ENCODE results near the gene KRTAP2-3. TPM values are rescaled to one million over a fixed set of nuclear protein-coding genes. Genes with fewer than 3 reads are reported as not detected.

KRTAP2-3 gene
- total RNA-seq, 1 experiment from 2014 or later = not detected

DNA sequence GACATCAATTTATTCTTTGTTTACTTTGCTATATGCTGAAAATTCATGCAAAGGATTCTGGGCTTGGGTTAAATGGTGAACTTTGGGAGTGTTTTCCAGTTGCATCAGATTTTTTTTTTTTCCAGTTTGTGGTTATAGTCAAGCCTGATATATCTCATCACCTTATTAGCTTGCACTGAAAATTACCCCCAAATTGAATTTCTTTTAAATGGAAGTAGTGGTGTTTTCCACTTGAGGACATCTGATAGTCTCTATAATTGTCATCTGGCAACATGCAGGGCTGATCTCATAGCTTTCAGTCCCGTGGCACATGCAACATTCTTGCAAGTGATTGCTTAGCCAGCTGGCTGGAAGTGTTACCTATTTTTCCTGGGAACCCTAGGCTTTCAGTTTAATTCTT is 46.3 kb downstream of the KRTAP2-3 start:
- Histone ChIP-seq H2AFZ (ENCODE audit: low read length) (no peak overlapping the region), H4K20me1 (ENCODE audit: insufficient read depth, low read depth, low read length) (no peaks in the 10 kb centered on the region), H3K9me2 (replicated peaks; ENCODE audit: insufficient read depth, low read length) (no peaks in the 10 kb centered on the region), H3K9ac (ENCODE audit: low read length) (no peak overlapping the region), H3K79me2 (ENCODE audit: low read length) (no peaks in the 10 kb centered on the region), H3K27ac (ENCODE audit: low read length) (no peak overlapping the region), H3K4me1 (ENCODE audit: low read length) (no peaks in the 10 kb centered on the region), H3K36me3 (ENCODE audit: insufficient read depth, low read length) (no peaks in the 10 kb centered on the region), H3K9me3 (ENCODE audit: low read length) (no peaks in the 10 kb centered on the region), H3K27me3 (ENCODE audit: low read length) (no peaks in the 10 kb centered on the region), H3K4me3 (ENCODE audit: low read length) (no peak overlapping the region), H3K4me2 (ENCODE audit: low read depth, low read length, poor library complexity, severe bottlenecking) (no peak overlapping the region)
- DNase-seq = no peak

- Histone ChIP-seq H2AFZ (ENCODE audit: low read length) (no peak overlapping the region), H3K27me3 (ENCODE audit: low read length) (no peaks in the 10 kb centered on the region), H3K4me1 (ENCODE audit: low read length) (no peaks in the 10 kb centered on the region), H3K36me3 (ENCODE audit: insufficient read depth, low read length) (no peaks in the 10 kb centered on the region), H3K9me2 (replicated peaks; ENCODE audit: insufficient read depth, low read length) (no peaks in the 10 kb centered on the region), H3K9me3 (ENCODE audit: low read length) (no peaks in the 10 kb centered on the region), H3K9ac (ENCODE audit: low read length) (no peak overlapping the region), H3K27ac (ENCODE audit: low read length) (no peak overlapping the region), H4K20me1 (ENCODE audit: insufficient read depth, low read depth, low read length) (no peaks in the 10 kb centered on the region), H3K79me2 (ENCODE audit: low read length) (no peaks in the 10 kb centered on the region), H3K4me3 (ENCODE audit: low read length) (no peak overlapping the region), H3K4me2 (ENCODE audit: low read depth, low read length, poor library complexity, severe bottlenecking) (no peak overlapping the region)
- DNase-seq = no peak
Observed at GRCh38 chr17:41013181-41013580, 46.7 kb downstream of the KRTAP2-3 start.

GRCh38 chr17:41012326-41013120 is 47.4 kb downstream of the KRTAP2-3 start:
- H2AFZ ChIP-seq (ENCODE audit: low read length) = no peak overlapping the region
- H3K36me3 ChIP-seq (ENCODE audit: insufficient read depth, low read length) = no peaks in the 10 kb centered on the region
- H3K4me1 ChIP-seq (ENCODE audit: low read length) = no peaks in the 10 kb centered on the region
- no peak overlapping the region for H3K27ac ChIP-seq (ENCODE audit: low read length)
- H3K9ac ChIP-seq (ENCODE audit: low read length) = no peak overlapping the region
- H3K4me2 ChIP-seq (ENCODE audit: low read depth, low read length, poor library complexity, severe bottlenecking) = no peak overlapping the region
- no peaks in the 10 kb centered on the region for H4K20me1 ChIP-seq (ENCODE audit: insufficient read depth, low read depth, low read length)
- no peaks in the 10 kb centered on the region for H3K9me3 ChIP-seq (ENCODE audit: low read length)
- no peaks in the 10 kb centered on the region for H3K9me2 ChIP-seq (replicated peaks; ENCODE audit: insufficient read depth, low read length)
- no peak overlapping the region for H3K4me3 ChIP-seq (ENCODE audit: low read length)
- DNase-seq = no peak
- no peaks in the 10 kb centered on the region for H3K79me2 ChIP-seq (ENCODE audit: low read length)
- no peaks in the 10 kb centered on the region for H3K27me3 ChIP-seq (ENCODE audit: low read length)

GRCh38 chr17:41010441-41010840 is 49.5 kb downstream of the KRTAP2-3 start:
- H3K36me3 ChIP-seq (ENCODE audit: insufficient read depth, low read length) = no peaks in the 10 kb centered on the region
- no peak overlapping the region for H3K9ac ChIP-seq (ENCODE audit: low read length)
- H3K9me2 ChIP-seq (replicated peaks; ENCODE audit: insufficient read depth, low read length) = no peaks in the 10 kb centered on the region
- no peak overlapping the region for H3K4me3 ChIP-seq (ENCODE audit: low read length)
- no peak for DNase-seq
- no peaks in the 10 kb centered on the region for H3K79me2 ChIP-seq (ENCODE audit: low read length)
- H3K4me2 ChIP-seq (ENCODE audit: low read depth, low read length, poor library complexity, severe bottlenecking) = no peak overlapping the region
- H3K27me3 ChIP-seq (ENCODE audit: low read length) = no peaks in the 10 kb centered on the region
- no peaks in the 10 kb centered on the region for H3K4me1 ChIP-seq (ENCODE audit: low read length)
- H2AFZ ChIP-seq (ENCODE audit: low read length) = no peak overlapping the region
- H3K9me3 ChIP-seq (ENCODE audit: low read length) = no peaks in the 10 kb centered on the region
- no peaks in the 10 kb centered on the region for H4K20me1 ChIP-seq (ENCODE audit: insufficient read depth, low read depth, low read length)
- no peak overlapping the region for H3K27ac ChIP-seq (ENCODE audit: low read length)

DNA sequence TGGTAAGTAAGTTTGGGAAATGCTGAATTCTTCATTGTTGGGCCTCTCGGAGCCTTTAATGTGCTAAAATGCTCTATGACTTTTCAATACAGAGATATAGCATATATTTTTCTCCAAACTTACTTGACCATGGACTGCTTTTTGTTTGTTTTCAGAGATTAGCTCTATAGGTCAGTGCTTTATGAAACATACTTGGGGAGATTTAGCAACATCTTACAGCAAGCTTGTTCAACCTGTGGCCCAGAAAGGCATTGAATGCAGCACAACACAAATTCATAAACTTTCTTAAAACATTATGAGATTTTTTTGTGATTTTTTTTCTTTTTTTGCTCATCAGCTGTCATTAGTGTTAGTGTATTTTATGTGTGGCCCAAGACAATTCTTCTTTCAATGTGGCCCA is 50.0 kb downstream of the KRTAP2-3 start:
- no peak overlapping the region for H3K4me3 ChIP-seq (ENCODE audit: low read length)
- no peak for DNase-seq
- H2AFZ ChIP-seq (ENCODE audit: low read length) = no peak overlapping the region
- H3K79me2 ChIP-seq (ENCODE audit: low read length) = no peaks in the 10 kb centered on the region
- H3K36me3 ChIP-seq (ENCODE audit: insufficient read depth, low read length) = no peaks in the 10 kb centered on the region
- H3K27ac ChIP-seq (ENCODE audit: low read length) = no peak overlapping the region
- no peaks in the 10 kb centered on the region for H4K20me1 ChIP-seq (ENCODE audit: insufficient read depth, low read depth, low read length)
- H3K4me1 ChIP-seq (ENCODE audit: low read length) = no peaks in the 10 kb centered on the region
- H3K27me3 ChIP-seq (ENCODE audit: low read length) = no peaks in the 10 kb centered on the region
- H3K9me2 ChIP-seq (replicated peaks; ENCODE audit: insufficient read depth, low read length) = no peaks in the 10 kb centered on the region
- no peak overlapping the region for H3K9ac ChIP-seq (ENCODE audit: low read length)
- H3K4me2 ChIP-seq (ENCODE audit: low read depth, low read length, poor library complexity, severe bottlenecking) = no peak overlapping the region
- no peaks in the 10 kb centered on the region for H3K9me3 ChIP-seq (ENCODE audit: low read length)

DNA sequence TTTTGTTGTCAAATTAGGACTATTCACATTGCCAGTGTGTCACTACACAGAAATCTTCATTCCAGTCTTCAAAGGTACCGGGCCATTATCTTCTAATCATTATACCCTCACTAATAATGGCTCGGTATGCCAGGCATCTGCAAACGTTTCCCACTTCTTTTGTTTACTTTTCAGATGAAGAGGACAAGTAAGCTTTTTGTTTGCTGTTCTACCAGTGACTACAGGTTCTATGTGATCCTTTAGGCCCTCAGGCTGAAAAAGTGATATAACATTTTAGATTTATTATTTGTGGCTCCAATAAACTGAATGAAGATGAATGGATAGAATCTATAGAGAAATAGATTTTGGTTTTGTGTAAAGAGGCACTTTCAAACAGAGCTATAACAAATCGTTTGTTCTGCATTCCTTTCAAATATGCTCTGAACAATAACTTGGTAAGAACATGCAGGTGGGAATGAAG is 50.6 kb downstream of the KRTAP2-3 start:
- H3K79me2 ChIP-seq (ENCODE audit: low read length) = no peaks in the 10 kb centered on the region
- H4K20me1 ChIP-seq (ENCODE audit: insufficient read depth, low read depth, low read length) = no peaks in the 10 kb centered on the region
- no peak overlapping the region for H3K27ac ChIP-seq (ENCODE audit: low read length)
- H3K4me3 ChIP-seq (ENCODE audit: low read length) = no peak overlapping the region
- no peak overlapping the region for H3K9ac ChIP-seq (ENCODE audit: low read length)
- no peak for DNase-seq
- H3K4me1 ChIP-seq (ENCODE audit: low read length) = no peaks in the 10 kb centered on the region
- H3K9me3 ChIP-seq (ENCODE audit: low read length) = no peaks in the 10 kb centered on the region
- H3K4me2 ChIP-seq (ENCODE audit: low read depth, low read length, poor library complexity, severe bottlenecking) = no peak overlapping the region
- H3K9me2 ChIP-seq (replicated peaks; ENCODE audit: insufficient read depth, low read length) = no peaks in the 10 kb centered on the region
- no peak overlapping the region for H2AFZ ChIP-seq (ENCODE audit: low read length)
- H3K36me3 ChIP-seq (ENCODE audit: insufficient read depth, low read length) = no peaks in the 10 kb centered on the region
- H3K27me3 ChIP-seq (ENCODE audit: low read length) = no peaks in the 10 kb centered on the region

Other genes with a start within 250 kb of the KRTAP2-3 start
- 14.9 and 21.6 TPM in 2 replicates for gene KRT10, start 237.5 kb downstream of the KRTAP2-3 start, total RNA-seq (2014; rRNA removed; shearing (Covaris generic); ENCODE audit: low replicate concordance)
- gene KRT12, start 192.9 kb downstream of the KRTAP2-3 start, total RNA-seq (2014; rRNA removed; shearing (Covaris generic); ENCODE audit: low replicate concordance) = not detected in 2 replicates
- not detected in 2 replicates for gene KRT20, start 174.9 kb downstream of the KRTAP2-3 start, total RNA-seq (2014; rRNA removed; shearing (Covaris generic); ENCODE audit: low replicate concordance)
- not detected in 2 replicates for gene KRT23, start 122.5 kb downstream of the KRTAP2-3 start, total RNA-seq (2014; rRNA removed; shearing (Covaris generic); ENCODE audit: low replicate concordance)
- gene KRT39, start 93.2 kb downstream of the KRTAP2-3 start, total RNA-seq (2014; rRNA removed; shearing (Covaris generic); ENCODE audit: low replicate concordance) = not detected in 2 replicates
- not detected in 2 replicates for gene KRT40, start 75.8 kb downstream of the KRTAP2-3 start, total RNA-seq (2014; rRNA removed; shearing (Covaris generic); ENCODE audit: low replicate concordance)
- not detected in 2 replicates for gene KRTAP3-3, start 66.0 kb downstream of the KRTAP2-3 start, total RNA-seq (2014; rRNA removed; shearing (Covaris generic); ENCODE audit: low replicate concordance)
- not detected in 2 replicates for gene KRTAP3-2, start 60.2 kb downstream of the KRTAP2-3 start, total RNA-seq (2014; rRNA removed; shearing (Covaris generic); ENCODE audit: low replicate concordance)
- gene KRTAP3-1, start 51.0 kb downstream of the KRTAP2-3 start, total RNA-seq (2014; rRNA removed; shearing (Covaris generic); ENCODE audit: low replicate concordance) = not detected in 2 replicates
- gene KRTAP1-5, start 32.9 kb downstream of the KRTAP2-3 start, total RNA-seq (2014; rRNA removed; shearing (Covaris generic); ENCODE audit: low replicate concordance) = not detected in 2 replicates
- not detected in 2 replicates for gene KRTAP1-4, start 29.9 kb downstream of the KRTAP2-3 start, total RNA-seq (2014; rRNA removed; shearing (Covaris generic); ENCODE audit: low replicate concordance)
- gene KRTAP1-3, start 25.2 kb downstream of the KRTAP2-3 start, total RNA-seq (2014; rRNA removed; shearing (Covaris generic); ENCODE audit: low replicate concordance) = not detected in 2 replicates
- not detected in 2 replicates for gene KRTAP1-1, start 18.7 kb downstream of the KRTAP2-3 start, total RNA-seq (2014; rRNA removed; shearing (Covaris generic); ENCODE audit: low replicate concordance)
- not detected in 2 replicates for gene KRTAP2-1, start 12.8 kb downstream of the KRTAP2-3 start, total RNA-seq (2014; rRNA removed; shearing (Covaris generic); ENCODE audit: low replicate concordance)
- gene KRTAP2-2, start 4.9 kb downstream of the KRTAP2-3 start, total RNA-seq (2014; rRNA removed; shearing (Covaris generic); ENCODE audit: low replicate concordance) = not detected in 2 replicates
- not detected in 2 replicates for gene KRTAP2-4, start 5.8 kb upstream of the KRTAP2-3 start, total RNA-seq (2014; rRNA removed; shearing (Covaris generic); ENCODE audit: low replicate concordance)
- gene KRTAP4-7, start 24.0 kb upstream of the KRTAP2-3 start, total RNA-seq (2014; rRNA removed; shearing (Covaris generic); ENCODE audit: low replicate concordance) = not detected in 2 replicates
- gene KRTAP4-8, start 38.0 kb upstream of the KRTAP2-3 start, total RNA-seq (2014; rRNA removed; shearing (Covaris generic); ENCODE audit: low replicate concordance) = not detected in 2 replicates
- not detected in 2 replicates for gene KRTAP4-16, start 42.1 kb upstream of the KRTAP2-3 start, total RNA-seq (2014; rRNA removed; shearing (Covaris generic); ENCODE audit: low replicate concordance)
- not detected in 2 replicates for gene KRTAP4-9, start 45.3 kb upstream of the KRTAP2-3 start, total RNA-seq (2014; rRNA removed; shearing (Covaris generic); ENCODE audit: low replicate concordance)
- gene KRTAP4-11, start 58.3 kb upstream of the KRTAP2-3 start, total RNA-seq (2014; rRNA removed; shearing (Covaris generic); ENCODE audit: low replicate concordance) = not detected in 2 replicates
- not detected in 2 replicates for gene KRTAP4-12, start 64.1 kb upstream of the KRTAP2-3 start, total RNA-seq (2014; rRNA removed; shearing (Covaris generic); ENCODE audit: low replicate concordance)
- not detected in 2 replicates for gene KRTAP4-6, start 80.4 kb upstream of the KRTAP2-3 start, total RNA-seq (2014; rRNA removed; shearing (Covaris generic); ENCODE audit: low replicate concordance)
- not detected in 2 replicates for gene KRTAP4-5, start 89.7 kb upstream of the KRTAP2-3 start, total RNA-seq (2014; rRNA removed; shearing (Covaris generic); ENCODE audit: low replicate concordance)
- gene KRTAP4-4, start 100.6 kb upstream of the KRTAP2-3 start, total RNA-seq (2014; rRNA removed; shearing (Covaris generic); ENCODE audit: low replicate concordance) = not detected in 2 replicates
- not detected in 2 replicates for gene KRTAP4-3, start 108.1 kb upstream of the KRTAP2-3 start, total RNA-seq (2014; rRNA removed; shearing (Covaris generic); ENCODE audit: low replicate concordance)
- not detected in 2 replicates for gene KRTAP4-2, start 118.1 kb upstream of the KRTAP2-3 start, total RNA-seq (2014; rRNA removed; shearing (Covaris generic); ENCODE audit: low replicate concordance)
- not detected in 2 replicates for gene KRTAP4-1, start 124.8 kb upstream of the KRTAP2-3 start, total RNA-seq (2014; rRNA removed; shearing (Covaris generic); ENCODE audit: low replicate concordance)
- not detected in 2 replicates for gene KRTAP9-1, start 129.8 kb upstream of the KRTAP2-3 start, total RNA-seq (2014; rRNA removed; shearing (Covaris generic); ENCODE audit: low replicate concordance)
- not detected in 2 replicates for gene KRTAP9-2, start 166.5 kb upstream of the KRTAP2-3 start, total RNA-seq (2014; rRNA removed; shearing (Covaris generic); ENCODE audit: low replicate concordance)
- gene KRTAP9-3, start 172.3 kb upstream of the KRTAP2-3 start, total RNA-seq (2014; rRNA removed; shearing (Covaris generic); ENCODE audit: low replicate concordance) = not detected in 2 replicates
- not detected in 2 replicates for gene KRTAP9-8, start 177.9 kb upstream of the KRTAP2-3 start, total RNA-seq (2014; rRNA removed; shearing (Covaris generic); ENCODE audit: low replicate concordance)
- gene KRTAP9-4, start 189.6 kb upstream of the KRTAP2-3 start, total RNA-seq (2014; rRNA removed; shearing (Covaris generic); ENCODE audit: low replicate concordance) = not detected in 2 replicates
- gene KRTAP9-9, start 195.3 kb upstream of the KRTAP2-3 start, total RNA-seq (2014; rRNA removed; shearing (Covaris generic); ENCODE audit: low replicate concordance) = not detected in 2 replicates
- not detected in 2 replicates for gene KRTAP9-6, start 205.3 kb upstream of the KRTAP2-3 start, total RNA-seq (2014; rRNA removed; shearing (Covaris generic); ENCODE audit: low replicate concordance)
- gene KRTAP9-7, start 215.6 kb upstream of the KRTAP2-3 start, total RNA-seq (2014; rRNA removed; shearing (Covaris generic); ENCODE audit: low replicate concordance) = not detected in 2 replicates
- gene KRTAP29-1, start 242.7 kb upstream of the KRTAP2-3 start, total RNA-seq (2014; rRNA removed; shearing (Covaris generic); ENCODE audit: low replicate concordance) = not detected in 2 replicates
- gene KRTAP16-1, start 249.2 kb upstream of the KRTAP2-3 start, total RNA-seq (2014; rRNA removed; shearing (Covaris generic); ENCODE audit: low replicate concordance) = not detected in 2 replicates

Data from Karpas-422 (cell line).